Testis (tissue), 3 donors: ENCODE results near the gene GRHPR. TPM values are rescaled to one million over a fixed set of nuclear protein-coding genes. Genes with fewer than 3 reads are reported as not detected.

Experiments used
- DNase-seq: peaks from one replicate; pipeline ENCODE4 v3.0.0-alpha.2; 2019
- H3K27ac ChIP-seq, 2 donors: fragments of 200-600 bp; sonication (generic); one replicate each; pipeline ENCODE4 v1.5.1; 2019
- H3K27me3 ChIP-seq: fragments of 200-600 bp; sonication (generic); one replicate; pipeline ENCODE4 v1.5.1; 2019
- H3K36me3 ChIP-seq: fragments of 200-600 bp; sonication (generic); one replicate; pipeline ENCODE4 v1.5.1; 2017; ENCODE audit warnings: low read depth; ENCODE audit errors: missing control alignments
- H3K4me1 ChIP-seq: fragments of 200-600 bp; sonication (generic); one replicate; pipeline ENCODE4 v1.5.1; 2019
- H3K4me3 ChIP-seq, 2 donors: fragments of 200-600 bp; sonication (generic); one replicate each; pipeline ENCODE4 v1.5.1; 2017 to 2019
- H3K9me3 ChIP-seq: fragments of 200-600 bp; sonication (generic); one replicate; pipeline ENCODE4 v1.5.1; 2017
- CTCF ChIP-seq, 3 experiments: fragments of 450-650 bp in 2 of 3; fragments of 200-600 bp in 1 of 3; sonication (generic) in 1 of 3; IDR thresholded peaks; one replicate each; pipeline ENCODE4 v1.5.1; 2016 to 2019; ENCODE audit warnings: antibody characterized with exemption in 3 of 3, mild to moderate bottlenecking in 2 of 3, moderate library complexity in 1 of 3
- POLR2A ChIP-seq: fragments of 450-650 bp; IDR thresholded peaks from one replicate; pipeline ENCODE4 v1.6.1; 2017; ENCODE audit warnings: antibody characterized with exemption, mild to moderate bottlenecking, moderate library complexity
- WGBS, 2 donors: methylation state at CpG; one replicate each; pipeline ENCODE4 v1.1.5; 2018; 5-methylcytosine and 5-hydroxymethylcytosine counted together
- intact Hi-C: fragments of 100-400 bp; cut with DNase I; formaldehyde crosslinking; loops from one replicate; pipeline ENCODE4 v1.15.1; 2023; ENCODE audit warnings: low total_unique reads
- polyA plus RNA-seq: library from polyadenylated mRNA; stranded (reverse); fragments of 350-450 nt; fragmentation: Illumina TruSeq; extraction: RNeasy Lipid Tissue Mini Kit (QIAGEN cat#74804); gene quantifications from one replicate; pipeline ENCODE4 v1.2.3, GENCODE V29; 2014; ENCODE audit warnings: low read depth, low replicate concordance; ENCODE audit not compliant: insufficient read depth
- total RNA-seq, 2 donors: library from RNA; depleted of rRNA; stranded (reverse); fragments of >200 nt; gene quantifications; one replicate each; pipeline ENCODE4 v1.2.3, GENCODE V29; 2016

GRHPR gene
- total and polyA plus RNA-seq, 3 donors from 2014 or later: 130 to 262 (median 195) TPM

- intact Hi-C loops: no loop called here
- H3K9me3 ChIP-seq: no peaks in the 10 kb centered on the region
- H3K4me1 ChIP-seq: no peaks in the 10 kb centered on the region
- DNase-seq: no peak
- no peaks in the 10 kb centered on the region for H3K36me3 ChIP-seq
- 92 to 94% methylated on average over 11 to 12 of the region's 12 CpGs for WGBS, 2 donors
- H3K27me3 ChIP-seq: no peaks in the 10 kb centered on the region
- TF ChIP-seq POLR2A (no peak), CTCF (IDR thresholded peaks at IDR 0.05) (no peak)
- H3K4me3 ChIP-seq: no peak overlapping the region
- H3K27ac ChIP-seq: no peak overlapping the region
These were observed 38.4 kb upstream of the GRHPR start for GRCh38 chr9:37383876-37384746.

GRCh38 chr9:37385286-37385685, 37.2 kb upstream of the GRHPR start:
- TF ChIP-seq POLR2A (no peak), CTCF (IDR thresholded peaks at IDR 0.05) (no peak)
- WGBS, 2 donors: 91 to 93% methylated on average over 4 to 6 of the region's 6 CpGs
- no peaks in the 10 kb centered on the region for H3K4me1 ChIP-seq
- H3K27me3 ChIP-seq: no peaks in the 10 kb centered on the region
- H3K36me3 ChIP-seq: no peaks in the 10 kb centered on the region
- H3K9me3 ChIP-seq: no peaks in the 10 kb centered on the region
- no peak for DNase-seq
- no peak overlapping the region for H3K27ac ChIP-seq
- no peak overlapping the region for H3K4me3 ChIP-seq
- intact Hi-C loops: no loop called here

DNA sequence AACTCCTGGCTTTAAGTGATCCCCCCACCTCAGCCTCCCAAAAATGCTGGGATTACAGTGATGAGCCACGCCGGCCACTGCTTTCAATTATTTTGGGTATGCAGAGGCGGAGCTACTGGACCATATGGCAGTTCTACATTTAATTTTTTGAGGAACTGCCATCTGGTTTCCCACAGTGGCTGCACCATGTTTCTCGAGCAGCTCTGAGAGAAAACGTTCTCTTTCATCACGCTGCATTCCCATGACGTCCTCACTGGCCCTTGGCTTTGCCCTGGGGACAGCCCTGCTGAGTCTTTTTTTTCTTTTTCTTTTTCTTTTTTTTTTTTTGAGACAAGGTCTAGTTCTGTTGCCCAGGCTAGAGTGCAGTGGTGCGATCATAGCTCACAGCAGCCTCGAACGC, 35.5 kb upstream of the GRHPR start:
- Histone ChIP-seq H3K4me3 (no peak overlapping the region), H3K9me3 (no peaks in the 10 kb centered on the region), H3K36me3 (no peaks in the 10 kb centered on the region), H3K27me3 (no peaks in the 10 kb centered on the region), H3K4me1 (no peaks in the 10 kb centered on the region), H3K27ac (no peak overlapping the region)
- no peak for DNase-seq
- intact Hi-C loops: no loop called here
- TF ChIP-seq CTCF (IDR thresholded peaks at IDR 0.05) (no peak), POLR2A (no peak)
- WGBS, 2 donors: 83 to 86% methylated on average over 10 of the region's 10 CpGs

DNA sequence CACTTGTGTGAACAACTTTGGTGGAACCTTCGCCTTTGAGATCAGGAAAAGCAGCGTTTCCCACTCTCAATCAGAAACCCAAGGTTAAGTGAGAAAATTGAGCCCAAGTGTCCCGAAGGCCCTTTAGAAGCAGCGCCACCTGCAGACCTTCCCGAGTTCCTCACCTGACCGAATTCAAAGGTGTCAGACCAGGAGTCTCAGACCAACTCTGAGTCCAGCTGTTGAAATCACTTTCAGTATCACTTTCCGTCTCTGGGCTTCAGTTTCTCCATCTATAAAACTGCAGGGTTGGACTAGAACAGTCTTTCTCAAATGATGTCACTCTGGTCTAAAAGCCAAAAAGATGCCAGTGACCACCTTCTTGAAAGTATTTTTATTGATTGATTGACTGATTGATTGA, 31.7 kb upstream of the GRHPR start:
- Histone ChIP-seq H3K4me1 (no peaks in the 10 kb centered on the region), H3K27me3 (no peaks in the 10 kb centered on the region), H3K9me3 (no peaks in the 10 kb centered on the region), H3K36me3 (no peaks in the 10 kb centered on the region), H3K27ac (no peak overlapping the region), H3K4me3 (no peak overlapping the region)
- TF ChIP-seq POLR2A: no peak
- no peak for TF ChIP-seq CTCF (IDR thresholded peaks at IDR 0.05)
- 56 to 66% methylated on average over 7 of the region's 7 CpGs for WGBS, 2 donors
- intact Hi-C loops: no loop called here
- DNase-seq: no peak

GRCh38 chr9:37392272-37392671, 30.2 kb upstream of the GRHPR start:
- TF ChIP-seq POLR2A (no peak), CTCF (IDR thresholded peaks at IDR 0.05) (no peak)
- intact Hi-C loops: no loop called here
- Histone ChIP-seq H3K27me3 (no peaks in the 10 kb centered on the region), H3K36me3 (no peaks in the 10 kb centered on the region), H3K4me1 (no peaks in the 10 kb centered on the region), H3K4me3 (peak overlapping the region in 1 of 2 donors; percentile 34), H3K9me3 (no peaks in the 10 kb centered on the region), H3K27ac (no peak overlapping the region)
- peak; percentile 48 for DNase-seq
- 60 to 72% methylated on average over 6 to 7 of the region's 8 CpGs for WGBS, 2 donors
